ENCODE results near the gene RALGPS1. TPM values are rescaled to one million over a fixed set of nuclear protein-coding genes. Genes with fewer than 3 reads are reported as not detected.
A peak's percentile ranks its signal among the peaks of the same experiment; 100 is the strongest.

RALGPS1 gene
- total RNA-seq, 1 experiment from 2014 or later = 6.4 TPM

- H3K27me3 ChIP-seq (ENCODE audit: control insufficient read depth, insufficient read depth, low read length) = no peaks in the 10 kb centered on the region
- H3K4me3 ChIP-seq (ENCODE audit: insufficient read depth, low read depth, low read length) = no peak overlapping the region
- peak; percentile 62 for DNase-seq
- no peaks in the 10 kb centered on the region for H3K36me3 ChIP-seq (replicated peaks; ENCODE audit: control insufficient read depth, insufficient read depth, low read length)
Measured at GRCh38 chr9:126886034-126886822, 28.4 kb upstream of the RALGPS1 start.

- Histone ChIP-seq H3K4me3 (ENCODE audit: insufficient read depth, low read depth, low read length) (no peak overlapping the region), H3K36me3 (replicated peaks; ENCODE audit: control insufficient read depth, insufficient read depth, low read length) (no peaks in the 10 kb centered on the region), H3K27me3 (ENCODE audit: control insufficient read depth, insufficient read depth, low read length) (no peaks in the 10 kb centered on the region)
- no peak for DNase-seq
Measured at GRCh38 chr9:126886897-126887296, 27.7 kb upstream of the RALGPS1 start.

- Histone ChIP-seq H3K4me3 (ENCODE audit: insufficient read depth, low read depth, low read length) (no peak overlapping the region), H3K27me3 (ENCODE audit: control insufficient read depth, insufficient read depth, low read length) (no peaks in the 10 kb centered on the region), H3K36me3 (replicated peaks; ENCODE audit: control insufficient read depth, insufficient read depth, low read length) (no peaks in the 10 kb centered on the region)
- no peak for DNase-seq
Measured at GRCh38 chr9:126891676-126892075, 22.9 kb upstream of the RALGPS1 start.

GRCh38 chr9:126893079-126893478, 21.5 kb upstream of the RALGPS1 start:
- peak; percentile 62 for DNase-seq
- Histone ChIP-seq H3K27me3 (ENCODE audit: control insufficient read depth, insufficient read depth, low read length) (no peaks in the 10 kb centered on the region), H3K4me3 (ENCODE audit: insufficient read depth, low read depth, low read length) (no peak overlapping the region), H3K36me3 (replicated peaks; ENCODE audit: control insufficient read depth, insufficient read depth, low read length) (no peaks in the 10 kb centered on the region)

GRCh38 chr9:126894052-126894603, 20.5 kb upstream of the RALGPS1 start:
- no peaks in the 10 kb centered on the region for H3K36me3 ChIP-seq (replicated peaks; ENCODE audit: control insufficient read depth, insufficient read depth, low read length)
- no peak overlapping the region for H3K4me3 ChIP-seq (ENCODE audit: insufficient read depth, low read depth, low read length)
- no peaks in the 10 kb centered on the region for H3K27me3 ChIP-seq (ENCODE audit: control insufficient read depth, insufficient read depth, low read length)
- DNase-seq = no peak

- Histone ChIP-seq H3K4me3 (ENCODE audit: insufficient read depth, low read depth, low read length) (no peak overlapping the region), H3K27me3 (ENCODE audit: control insufficient read depth, insufficient read depth, low read length) (no peaks in the 10 kb centered on the region), H3K36me3 (replicated peaks; ENCODE audit: control insufficient read depth, insufficient read depth, low read length) (no peaks in the 10 kb centered on the region)
- DNase-seq = no peak
Measured at GRCh38 chr9:126902210-126902609, 12.4 kb upstream of the RALGPS1 start.

GRCh38 chr9:126904586-126904985, 10.0 kb upstream of the RALGPS1 start:
- Histone ChIP-seq H3K27me3 (ENCODE audit: control insufficient read depth, insufficient read depth, low read length) (no peaks in the 10 kb centered on the region), H3K36me3 (replicated peaks; ENCODE audit: control insufficient read depth, insufficient read depth, low read length) (no peaks in the 10 kb centered on the region), H3K4me3 (ENCODE audit: insufficient read depth, low read depth, low read length) (no peak overlapping the region)
- DNase-seq = no peak

- DNase-seq = no peak
- no peaks in the 10 kb centered on the region for H3K27me3 ChIP-seq (ENCODE audit: control insufficient read depth, insufficient read depth, low read length)
- no peaks in the 10 kb centered on the region for H3K36me3 ChIP-seq (replicated peaks; ENCODE audit: control insufficient read depth, insufficient read depth, low read length)
- H3K4me3 ChIP-seq (ENCODE audit: insufficient read depth, low read depth, low read length) = no peak overlapping the region
Measured at GRCh38 chr9:126906091-126906490, 8.5 kb upstream of the RALGPS1 start.

GRCh38 chr9:126907058-126907457, 7.5 kb upstream of the RALGPS1 start:
- DNase-seq = peak; percentile 51
- H3K4me3 ChIP-seq (ENCODE audit: insufficient read depth, low read depth, low read length) = no peak overlapping the region
- no peaks in the 10 kb centered on the region for H3K27me3 ChIP-seq (ENCODE audit: control insufficient read depth, insufficient read depth, low read length)
- no peaks in the 10 kb centered on the region for H3K36me3 ChIP-seq (replicated peaks; ENCODE audit: control insufficient read depth, insufficient read depth, low read length)

- Histone ChIP-seq H3K4me3 (ENCODE audit: insufficient read depth, low read depth, low read length) (peak overlapping the region; percentile 72), H3K27me3 (ENCODE audit: control insufficient read depth, insufficient read depth, low read length) (peaks cover 17% of the 10 kb centered on the region), H3K36me3 (replicated peaks; ENCODE audit: control insufficient read depth, insufficient read depth, low read length) (no peaks in the 10 kb centered on the region)
- DNase-seq = peak; percentile 97
Measured at GRCh38 chr9:126915281-126915816, 767 bp downstream of the RALGPS1 start.

GRCh38 chr9:126915846-126916543, 1.4 kb downstream of the RALGPS1 start:
- Histone ChIP-seq H3K36me3 (replicated peaks; ENCODE audit: control insufficient read depth, insufficient read depth, low read length) (no peaks in the 10 kb centered on the region), H3K27me3 (ENCODE audit: control insufficient read depth, insufficient read depth, low read length) (peaks cover 17% of the 10 kb centered on the region), H3K4me3 (ENCODE audit: insufficient read depth, low read depth, low read length) (peak overlapping the region; percentile 72)
- DNase-seq = no peak

GRCh38 chr9:126916909-126917308, 2.3 kb downstream of the RALGPS1 start:
- H3K27me3 ChIP-seq (ENCODE audit: control insufficient read depth, insufficient read depth, low read length) = peaks cover 17% of the 10 kb centered on the region
- DNase-seq = peak; percentile 57
- no peaks in the 10 kb centered on the region for H3K36me3 ChIP-seq (replicated peaks; ENCODE audit: control insufficient read depth, insufficient read depth, low read length)
- no peak overlapping the region for H3K4me3 ChIP-seq (ENCODE audit: insufficient read depth, low read depth, low read length)

- DNase-seq = no peak
- H3K27me3 ChIP-seq (ENCODE audit: control insufficient read depth, insufficient read depth, low read length) = peaks cover 7% of the 10 kb centered on the region; the same call in 1 of the 2 replicates
- no peak overlapping the region for H3K4me3 ChIP-seq (ENCODE audit: insufficient read depth, low read depth, low read length)
- H3K36me3 ChIP-seq (replicated peaks; ENCODE audit: control insufficient read depth, insufficient read depth, low read length) = no peaks in the 10 kb centered on the region
Measured at GRCh38 chr9:126919193-126919592, 4.6 kb downstream of the RALGPS1 start.

GRCh38 chr9:126925876-126926275, 11.3 kb downstream of the RALGPS1 start:
- H3K27me3 ChIP-seq (ENCODE audit: control insufficient read depth, insufficient read depth, low read length) = no peaks in the 10 kb centered on the region; the same call in 1 of the 2 replicates
- H3K4me3 ChIP-seq (ENCODE audit: insufficient read depth, low read depth, low read length) = no peak overlapping the region
- no peaks in the 10 kb centered on the region for H3K36me3 ChIP-seq (replicated peaks; ENCODE audit: control insufficient read depth, insufficient read depth, low read length)
- DNase-seq = no peak

- no peak for DNase-seq
- Histone ChIP-seq H3K36me3 (replicated peaks; ENCODE audit: control insufficient read depth, insufficient read depth, low read length) (no peaks in the 10 kb centered on the region), H3K27me3 (ENCODE audit: control insufficient read depth, insufficient read depth, low read length) (no peaks in the 10 kb centered on the region; the same call in 1 of the 2 replicates), H3K4me3 (ENCODE audit: insufficient read depth, low read depth, low read length) (no peak overlapping the region)
Measured at GRCh38 chr9:126926364-126926763, 11.8 kb downstream of the RALGPS1 start.

Data from H7 (cell line).